Loucy (cell line): ENCODE measurements around the gene IGF1R.

Experiments used
- EZH2phosphoT487 ChIP-seq: fragments of 200-600 bp; IDR thresholded peaks from 2 replicates; pipeline ENCODE4 v1.6.1; 2018; ENCODE audit warnings: antibody characterized with exemption, mild to moderate bottlenecking, moderate library complexity, borderline replicate concordance
- TF ChIP-seq, protein P1 (sequence below): fragments of 200-600 bp; sonication (generic); conservative IDR thresholded peaks from 2 replicates; pipeline ENCODE4 v1.5.1; 2014; ENCODE audit warnings: mild to moderate bottlenecking, antibody characterized with exemption, low read length

DNA sequence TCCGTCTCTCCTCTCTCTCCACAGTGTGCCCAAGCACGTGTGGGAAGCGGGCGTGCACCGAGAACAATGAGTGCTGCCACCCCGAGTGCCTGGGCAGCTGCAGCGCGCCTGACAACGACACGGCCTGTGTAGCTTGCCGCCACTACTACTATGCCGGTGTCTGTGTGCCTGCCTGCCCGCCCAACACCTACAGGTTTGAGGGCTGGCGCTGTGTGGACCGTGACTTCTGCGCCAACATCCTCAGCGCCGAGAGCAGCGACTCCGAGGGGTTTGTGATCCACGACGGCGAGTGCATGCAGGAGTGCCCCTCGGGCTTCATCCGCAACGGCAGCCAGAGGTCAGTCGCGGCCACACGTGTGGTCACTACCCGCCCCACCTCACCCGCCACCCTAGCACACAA is 243.0 kb downstream of the IGF1R start:
- TF ChIP-seq, protein P1, sequence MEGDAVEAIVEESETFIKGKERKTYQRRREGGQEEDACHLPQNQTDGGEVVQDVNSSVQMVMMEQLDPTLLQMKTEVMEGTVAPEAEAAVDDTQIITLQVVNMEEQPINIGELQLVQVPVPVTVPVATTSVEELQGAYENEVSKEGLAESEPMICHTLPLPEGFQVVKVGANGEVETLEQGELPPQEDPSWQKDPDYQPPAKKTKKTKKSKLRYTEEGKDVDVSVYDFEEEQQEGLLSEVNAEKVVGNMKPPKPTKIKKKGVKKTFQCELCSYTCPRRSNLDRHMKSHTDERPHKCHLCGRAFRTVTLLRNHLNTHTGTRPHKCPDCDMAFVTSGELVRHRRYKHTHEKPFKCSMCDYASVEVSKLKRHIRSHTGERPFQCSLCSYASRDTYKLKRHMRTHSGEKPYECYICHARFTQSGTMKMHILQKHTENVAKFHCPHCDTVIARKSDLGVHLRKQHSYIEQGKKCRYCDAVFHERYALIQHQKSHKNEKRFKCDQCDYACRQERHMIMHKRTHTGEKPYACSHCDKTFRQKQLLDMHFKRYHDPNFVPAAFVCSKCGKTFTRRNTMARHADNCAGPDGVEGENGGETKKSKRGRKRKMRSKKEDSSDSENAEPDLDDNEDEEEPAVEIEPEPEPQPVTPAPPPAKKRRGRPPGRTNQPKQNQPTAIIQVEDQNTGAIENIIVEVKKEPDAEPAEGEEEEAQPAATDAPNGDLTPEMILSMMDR = no peak
- TF ChIP-seq EZH2phosphoT487 = no peak
